DOHH2 (cell line): ENCODE results near the gene DENND4C.

Source experiments
- H3F3A ChIP-seq: fragments of 200-600 bp; sonication (generic), shearing (Covaris generic); 2 replicates; pipeline ENCODE4 v1.6.0; 2016; ENCODE audit warnings: antibody characterized with exemption, mild to moderate bottlenecking; ENCODE audit not compliant: control insufficient read depth, insufficient read depth
- H3K27ac ChIP-seq: fragments of 200-600 bp; sonication (generic); 2 replicates; pipeline ENCODE4 v1.5.1; 2014; ENCODE audit warnings: low read depth, mild to moderate bottlenecking, low read length, moderate library complexity
- H3K27me3 ChIP-seq: fragments of 200-600 bp; sonication (generic); 2 replicates; pipeline ENCODE4 v1.6.1; 2014; ENCODE audit warnings: mild to moderate bottlenecking, low read length, mixed read lengths; ENCODE audit not compliant: control insufficient read depth
- H3K36me3 ChIP-seq: fragments of 200-600 bp; sonication (generic); 2 replicates; pipeline ENCODE4 v1.6.1; 2014; ENCODE audit warnings: mild to moderate bottlenecking, low read length, moderate library complexity, mixed read lengths; ENCODE audit not compliant: control insufficient read depth
- H3K4me1 ChIP-seq: fragments of 200-600 bp; sonication (generic); 2 replicates; pipeline ENCODE4 v1.6.1; 2014; ENCODE audit warnings: mild to moderate bottlenecking, low read length, mixed read lengths; ENCODE audit not compliant: control insufficient read depth
- H3K4me2 ChIP-seq: fragments of 200-600 bp; sonication (generic); 2 replicates; pipeline ENCODE4 v1.6.0; 2014; ENCODE audit warnings: mild to moderate bottlenecking, low read length, moderate library complexity
- H3K4me3 ChIP-seq: fragments of 200-600 bp; sonication (generic); 2 replicates; pipeline ENCODE4 v1.5.1; 2014; ENCODE audit warnings: mild to moderate bottlenecking, low read length, mixed read lengths
- H3K79me2 ChIP-seq: fragments of 200-600 bp; sonication (generic); 2 replicates; pipeline ENCODE4 v1.6.1; 2014; ENCODE audit warnings: mild to moderate bottlenecking, low read length, mixed read lengths; ENCODE audit not compliant: control insufficient read depth
- H3K9me2 ChIP-seq: fragments of 200-600 bp; sonication (generic); replicated peaks from 2 replicates; pipeline ENCODE4 v1.6.1; 2014; ENCODE audit warnings: mild to moderate bottlenecking, low read length, mixed read lengths; ENCODE audit not compliant: control insufficient read depth
- H3K9me3 ChIP-seq: fragments of 200-600 bp; sonication (generic); 2 replicates; pipeline ENCODE4 v1.6.1; 2014; ENCODE audit warnings: antibody characterized with exemption, low read length, mixed read lengths; ENCODE audit not compliant: control insufficient read depth, insufficient read depth
- H4K20me1 ChIP-seq: fragments of 200-600 bp; sonication (generic); 2 replicates; pipeline ENCODE4 v1.6.0; 2014; ENCODE audit warnings: low read depth, mild to moderate bottlenecking, antibody characterized with exemption, low read length, moderate library complexity; ENCODE audit not compliant: control insufficient read depth, insufficient read depth
- CTCF ChIP-seq: fragments of 200-600 bp; sonication (generic); IDR thresholded peaks from one replicate; pipeline ENCODE4 v1.5.1; 2014; ENCODE audit warnings: antibody characterized with exemption, mild to moderate bottlenecking, low read depth, low read length; ENCODE audit not compliant: poor library complexity, severe bottlenecking
- EZH2phosphoT487 ChIP-seq: fragments of 200-600 bp; sonication (generic); IDR thresholded peaks from 2 replicates; pipeline ENCODE4 v1.6.1; 2017; ENCODE audit warnings: borderline replicate concordance, mild to moderate bottlenecking, antibody characterized with exemption, low read length, moderate library complexity, mixed read lengths

DENND4C gene

GRCh38 chr9:19231126-19231903 is 822 bp downstream of the DENND4C start:
- H3K79me2 ChIP-seq = peaks cover 53% of the 10 kb centered on the region
- no peaks in the 10 kb centered on the region for H3K9me2 ChIP-seq
- peaks cover 5% of the 10 kb centered on the region; the same call in 1 of the 2 replicates for H3F3A ChIP-seq
- peak overlapping the region; percentile 52 for H3K27ac ChIP-seq
- peaks cover 8% of the 10 kb centered on the region; the same call in 1 of the 2 replicates for H4K20me1 ChIP-seq
- H3K4me2 ChIP-seq = peak overlapping the region; percentile 95
- H3K4me1 ChIP-seq = peaks cover 33% of the 10 kb centered on the region
- H3K4me3 ChIP-seq = peak overlapping the region; percentile 82
- TF ChIP-seq CTCF = no peak
- no peak for TF ChIP-seq EZH2phosphoT487
- no peaks in the 10 kb centered on the region for H3K9me3 ChIP-seq
- no peaks in the 10 kb centered on the region for H3K27me3 ChIP-seq
- no peaks in the 10 kb centered on the region for H3K36me3 ChIP-seq

GRCh38 chr9:19231904-19232822 is 1.7 kb downstream of the DENND4C start:
- TF ChIP-seq EZH2phosphoT487 (no peak), CTCF (no peak)
- Histone ChIP-seq H3F3A (peaks cover 5% of the 10 kb centered on the region; the same call in 1 of the 2 replicates), H3K4me1 (peaks cover 36% of the 10 kb centered on the region), H3K36me3 (no peaks in the 10 kb centered on the region), H3K27me3 (no peaks in the 10 kb centered on the region), H3K79me2 (peaks cover 60% of the 10 kb centered on the region), H3K4me3 (peak overlapping the region; percentile 82), H3K9me2 (no peaks in the 10 kb centered on the region), H4K20me1 (peaks cover 8% of the 10 kb centered on the region; the same call in 1 of the 2 replicates), H3K9me3 (no peaks in the 10 kb centered on the region), H3K4me2 (peak overlapping the region; percentile 95), H3K27ac (no peak overlapping the region)

GRCh38 chr9:19232823-19233194 is 2.3 kb downstream of the DENND4C start:
- H3K4me1 ChIP-seq = peaks cover 36% of the 10 kb centered on the region
- H3F3A ChIP-seq = peaks cover 5% of the 10 kb centered on the region; the same call in 1 of the 2 replicates
- peak overlapping the region; percentile 82 for H3K4me3 ChIP-seq
- H3K4me2 ChIP-seq = peak overlapping the region; percentile 95
- no peak overlapping the region for H3K27ac ChIP-seq
- TF ChIP-seq CTCF = no peak
- no peak for TF ChIP-seq EZH2phosphoT487
- H3K27me3 ChIP-seq = no peaks in the 10 kb centered on the region
- no peaks in the 10 kb centered on the region for H3K9me3 ChIP-seq
- H3K9me2 ChIP-seq = no peaks in the 10 kb centered on the region
- H3K79me2 ChIP-seq = peaks cover 65% of the 10 kb centered on the region
- peaks cover 8% of the 10 kb centered on the region; the same call in 1 of the 2 replicates for H4K20me1 ChIP-seq
- H3K36me3 ChIP-seq = no peaks in the 10 kb centered on the region
